ENCODE data around the gene EFNA4.
A peak's percentile ranks its signal among the peaks of the same experiment; 100 is the strongest.

The EFNA4 gene, protein sequence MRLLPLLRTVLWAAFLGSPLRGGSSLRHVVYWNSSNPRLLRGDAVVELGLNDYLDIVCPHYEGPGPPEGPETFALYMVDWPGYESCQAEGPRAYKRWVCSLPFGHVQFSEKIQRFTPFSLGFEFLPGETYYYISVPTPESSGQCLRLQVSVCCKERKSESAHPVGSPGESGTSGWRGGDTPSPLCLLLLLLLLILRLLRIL

DNA sequence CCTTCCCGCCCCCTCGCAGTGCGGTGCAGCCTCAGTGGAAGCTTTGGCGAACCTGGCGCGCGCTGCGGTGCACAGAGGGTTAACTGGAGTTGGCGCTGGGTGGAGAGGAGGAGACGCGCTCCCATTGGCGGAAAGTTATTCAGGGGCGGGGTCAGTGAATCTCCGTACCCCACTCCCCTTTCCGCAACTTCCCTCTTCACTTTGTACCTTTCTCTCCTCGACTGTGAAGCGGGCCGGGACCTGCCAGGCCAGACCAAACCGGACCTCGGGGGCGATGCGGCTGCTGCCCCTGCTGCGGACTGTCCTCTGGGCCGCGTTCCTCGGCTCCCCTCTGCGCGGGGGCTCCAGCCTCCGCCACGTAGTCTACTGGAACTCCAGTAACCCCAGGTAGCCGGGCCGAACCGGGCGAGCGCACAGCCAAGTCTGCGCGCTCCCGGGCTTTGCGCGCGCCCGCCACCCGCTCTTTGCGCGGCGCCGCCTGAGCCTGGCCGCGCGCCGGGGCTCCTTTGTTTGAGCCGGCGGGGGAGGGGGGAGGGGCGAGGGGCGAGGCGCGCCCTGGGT lies at the start of gene EFNA4:
Gene EFNA4, plus strand, starts transcription at position 191 of the 561 bp plus-strand sequence. Its CDS starts 84 bp downstream, at position 275.
- peak; percentile 81 for DNase-seq

DNA sequence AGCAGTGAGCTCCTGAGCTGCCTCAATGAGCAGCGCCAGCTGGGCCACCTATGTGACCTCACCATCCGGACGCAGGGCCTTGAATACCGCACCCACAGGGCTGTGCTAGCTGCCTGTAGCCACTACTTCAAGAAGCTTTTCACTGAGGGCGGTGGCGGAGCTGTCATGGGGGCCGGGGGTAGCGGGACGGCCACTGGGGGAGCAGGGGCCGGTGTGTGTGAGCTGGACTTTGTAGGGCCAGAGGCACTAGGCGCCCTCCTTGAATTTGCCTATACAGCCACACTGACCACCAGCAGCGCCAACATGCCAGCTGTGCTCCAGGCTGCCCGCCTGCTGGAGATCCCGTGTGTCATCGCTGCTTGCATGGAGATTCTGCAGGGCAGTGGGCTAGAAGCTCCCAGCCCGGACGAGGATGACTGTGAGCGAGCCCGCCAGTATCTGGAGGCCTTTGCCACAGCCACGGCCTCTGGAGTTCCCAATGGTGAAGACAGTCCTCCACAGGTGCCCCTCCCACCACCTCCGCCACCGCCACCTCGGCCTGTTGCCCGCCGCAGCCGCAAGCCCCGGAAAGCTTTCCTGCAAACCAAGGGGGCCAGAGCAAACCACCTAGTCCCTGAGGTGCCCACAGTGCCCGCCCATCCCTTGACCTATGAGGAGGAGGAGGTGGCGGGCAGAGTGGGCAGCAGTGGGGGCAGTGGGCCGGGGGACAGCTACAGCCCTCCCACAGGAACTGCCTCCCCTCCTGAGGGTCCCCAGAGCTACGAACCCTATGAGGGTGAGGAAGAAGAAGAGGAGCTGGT lies 48.6 kb upstream of the EFNA4 start:
- DNase-seq = no peak

DNA sequence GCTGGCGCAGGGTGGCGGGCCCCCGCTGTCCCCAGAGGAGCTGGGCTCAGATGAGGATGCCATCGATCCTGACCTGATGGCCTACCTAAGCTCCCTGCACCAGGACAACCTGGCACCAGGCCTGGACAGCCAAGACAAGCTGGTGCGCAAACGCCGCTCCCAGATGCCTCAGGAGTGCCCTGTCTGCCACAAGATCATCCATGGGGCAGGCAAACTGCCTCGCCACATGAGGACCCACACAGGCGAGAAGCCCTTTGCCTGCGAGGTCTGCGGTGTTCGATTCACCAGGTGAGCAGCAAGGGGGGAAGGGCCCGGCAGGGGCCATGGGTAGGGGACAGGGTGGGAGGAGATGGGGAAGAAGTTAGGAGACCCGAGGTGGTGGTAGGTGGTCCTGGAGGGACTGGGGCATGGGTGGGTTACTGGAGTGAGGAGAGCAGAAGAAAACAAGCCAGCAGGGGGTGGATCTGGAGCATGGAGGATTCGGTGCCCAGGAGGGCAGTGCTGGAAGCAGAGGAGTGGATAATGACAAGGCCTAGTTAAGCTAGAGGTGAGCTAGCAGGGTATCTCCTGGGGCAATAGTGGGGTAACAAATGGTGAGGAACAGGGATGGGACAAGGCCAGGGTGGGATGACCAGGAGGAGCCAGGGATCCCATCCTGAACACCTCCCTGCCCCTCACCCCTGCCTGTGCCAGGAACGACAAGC lies 47.9 kb upstream of the EFNA4 start:
- no peak for DNase-seq

DNA sequence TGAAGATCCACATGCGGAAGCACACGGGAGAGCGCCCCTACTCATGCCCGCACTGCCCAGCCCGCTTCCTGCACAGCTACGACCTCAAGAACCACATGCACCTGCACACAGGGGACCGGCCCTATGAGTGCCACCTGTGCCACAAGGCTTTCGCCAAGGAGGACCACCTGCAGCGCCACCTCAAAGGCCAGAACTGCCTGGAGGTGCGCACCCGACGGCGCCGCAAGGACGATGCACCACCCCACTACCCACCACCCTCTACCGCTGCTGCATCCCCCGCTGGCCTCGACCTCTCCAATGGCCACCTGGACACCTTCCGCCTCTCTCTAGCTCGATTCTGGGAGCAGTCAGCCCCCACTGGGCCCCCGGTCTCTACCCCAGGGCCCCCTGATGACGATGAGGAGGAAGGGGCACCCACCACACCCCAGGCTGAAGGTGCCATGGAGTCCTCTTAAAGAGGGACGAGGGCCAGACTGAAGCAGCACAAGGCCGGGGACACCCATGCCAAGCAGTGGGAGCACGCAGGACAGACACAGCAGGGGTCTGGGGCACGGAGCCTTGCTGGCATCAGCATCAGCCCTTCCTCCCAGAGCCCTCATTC lies 47.2 kb upstream of the EFNA4 start:
- no peak for DNase-seq

DNA sequence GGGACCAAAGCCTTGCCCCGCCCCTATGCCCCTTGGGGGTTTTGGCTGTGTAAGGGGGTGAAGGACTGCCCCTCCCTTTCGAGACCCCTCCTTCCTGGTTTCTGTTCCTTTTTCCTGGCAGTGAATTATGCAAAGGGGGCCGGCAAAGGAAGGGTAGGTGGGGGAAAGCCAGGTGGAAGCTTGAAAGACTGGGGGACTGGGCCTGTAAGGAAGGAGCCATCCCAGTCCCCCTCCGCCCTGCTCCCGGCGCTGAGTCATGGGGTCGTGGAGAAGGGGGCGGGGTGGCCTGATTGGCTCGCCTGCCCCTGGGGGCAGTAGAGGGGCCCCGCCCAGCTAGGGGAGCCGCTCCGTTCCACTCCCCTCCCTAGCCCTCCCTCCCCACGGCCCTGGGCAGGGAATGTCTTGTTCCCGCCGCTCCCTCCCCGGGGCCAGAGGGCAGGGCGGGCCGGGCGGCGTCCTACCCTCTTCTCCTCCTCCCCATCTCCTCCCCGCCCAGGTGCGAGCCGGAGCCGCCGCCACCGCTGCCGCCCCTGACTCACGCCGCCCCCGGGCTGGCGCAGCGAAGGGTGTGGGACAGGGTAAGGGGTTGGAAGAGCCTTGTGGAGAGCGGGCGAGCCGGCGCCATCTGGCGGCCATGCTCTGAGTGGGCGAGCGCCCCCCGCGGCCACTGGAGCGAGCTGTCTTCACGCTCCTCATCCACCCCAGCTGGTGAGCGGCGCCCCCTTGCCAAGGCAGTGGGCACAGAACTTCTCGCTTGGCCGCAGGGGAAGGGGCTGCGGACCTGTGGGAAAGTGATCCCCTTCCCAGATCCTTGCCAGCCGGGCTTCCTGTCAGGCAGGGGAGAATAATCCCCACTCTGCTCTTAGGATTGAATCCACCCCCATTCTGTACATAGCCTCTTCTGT lies 46.2 kb upstream of the EFNA4 start:
- DNase-seq = peak; percentile 88

DNA sequence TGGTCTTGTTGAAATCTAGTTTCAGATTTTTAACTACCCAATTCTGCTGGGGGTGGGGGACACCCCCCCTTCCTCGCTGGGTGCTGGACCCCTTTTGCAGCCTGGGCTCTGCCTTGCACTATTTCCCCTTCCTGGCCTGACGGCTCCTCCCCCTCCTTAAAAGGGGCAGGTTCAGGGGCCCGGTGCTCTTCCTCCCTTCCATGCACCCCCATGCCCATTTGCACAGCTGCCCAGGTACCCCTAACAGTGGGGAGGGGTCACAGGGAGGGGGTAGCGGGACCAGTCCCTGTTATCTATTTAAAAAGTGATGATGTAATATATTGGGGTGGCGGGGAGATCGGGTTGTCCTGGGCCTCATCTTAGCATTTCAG lies 45.6 kb upstream of the EFNA4 start:
- DNase-seq = no peak

DNA sequence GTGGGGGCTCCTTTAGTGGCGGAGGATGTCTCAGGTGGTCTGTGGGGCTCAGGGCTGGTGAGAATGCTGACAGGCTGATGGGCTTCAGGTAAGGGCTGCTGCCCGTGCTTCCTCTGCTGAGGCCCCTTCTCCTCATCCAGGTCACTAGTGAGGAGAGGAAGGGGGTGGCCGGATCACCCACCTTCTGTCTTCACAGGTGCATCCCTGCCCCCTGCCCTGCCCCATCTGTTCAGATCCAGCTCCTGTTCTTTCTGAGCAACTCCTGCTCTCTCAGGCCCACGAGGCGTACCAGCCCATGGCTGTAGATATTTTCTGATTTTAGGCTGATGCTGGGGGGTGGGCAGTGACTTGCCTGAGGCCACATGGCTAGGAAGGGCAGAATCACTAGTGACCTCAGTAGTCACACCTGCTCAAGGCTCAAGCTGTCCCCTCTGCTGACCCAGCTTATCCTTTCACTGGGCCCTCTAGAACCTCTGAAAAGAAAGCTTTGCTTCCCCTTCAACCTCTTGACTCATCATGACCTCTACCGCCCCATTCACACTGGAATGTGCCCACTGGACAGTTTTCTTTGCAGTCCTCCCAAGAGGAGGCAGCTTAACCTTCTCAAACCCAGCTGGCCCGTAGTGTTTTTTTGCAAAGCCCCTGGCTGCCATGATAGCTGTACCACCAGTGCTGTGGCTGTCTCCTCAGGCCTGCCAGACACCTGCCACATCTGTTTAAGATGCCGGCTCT lies 44.8 kb upstream of the EFNA4 start:
- no peak for DNase-seq

DNA sequence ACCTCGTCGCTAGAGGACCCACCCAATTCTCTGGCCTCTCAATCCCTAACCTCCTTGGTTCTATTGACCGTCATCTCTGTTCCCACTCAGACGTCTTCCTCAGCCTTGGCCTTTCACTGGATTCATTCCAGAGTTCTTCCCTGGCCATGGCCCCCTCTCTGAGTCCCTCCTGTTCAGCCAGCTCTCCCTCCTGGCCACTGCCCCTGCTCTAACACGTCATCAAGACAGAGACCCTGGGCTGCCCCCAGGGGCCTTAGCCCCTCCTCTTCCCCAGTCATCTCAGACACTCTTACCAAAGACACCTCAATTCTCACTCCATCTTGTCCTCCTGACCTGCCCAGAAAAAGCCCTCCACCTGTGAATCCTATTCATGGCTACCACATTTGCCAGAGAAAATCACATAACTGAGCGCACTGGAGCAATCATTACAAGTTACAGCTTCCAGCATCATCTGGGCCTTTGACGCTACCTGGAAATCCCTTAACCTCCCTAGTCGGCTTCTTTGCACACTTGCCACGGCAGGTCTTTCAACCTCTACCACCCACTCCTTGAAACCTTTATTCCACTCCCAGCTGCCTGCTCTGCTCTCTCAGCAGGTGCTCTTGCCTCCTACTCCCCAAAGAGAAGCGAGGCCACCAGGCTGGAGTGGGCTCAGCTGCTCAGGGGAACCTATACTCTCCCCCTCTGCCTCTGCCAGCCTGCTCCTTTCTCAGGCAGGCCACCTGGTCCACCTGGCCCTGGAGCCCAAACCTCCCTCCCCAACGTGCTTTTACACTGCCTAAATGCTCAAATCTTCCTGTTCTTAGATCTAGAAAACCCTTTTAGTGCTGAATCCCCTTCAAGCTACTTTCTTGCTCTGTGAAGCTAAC lies 43.9 kb upstream of the EFNA4 start:
- no peak for DNase-seq

DNA sequence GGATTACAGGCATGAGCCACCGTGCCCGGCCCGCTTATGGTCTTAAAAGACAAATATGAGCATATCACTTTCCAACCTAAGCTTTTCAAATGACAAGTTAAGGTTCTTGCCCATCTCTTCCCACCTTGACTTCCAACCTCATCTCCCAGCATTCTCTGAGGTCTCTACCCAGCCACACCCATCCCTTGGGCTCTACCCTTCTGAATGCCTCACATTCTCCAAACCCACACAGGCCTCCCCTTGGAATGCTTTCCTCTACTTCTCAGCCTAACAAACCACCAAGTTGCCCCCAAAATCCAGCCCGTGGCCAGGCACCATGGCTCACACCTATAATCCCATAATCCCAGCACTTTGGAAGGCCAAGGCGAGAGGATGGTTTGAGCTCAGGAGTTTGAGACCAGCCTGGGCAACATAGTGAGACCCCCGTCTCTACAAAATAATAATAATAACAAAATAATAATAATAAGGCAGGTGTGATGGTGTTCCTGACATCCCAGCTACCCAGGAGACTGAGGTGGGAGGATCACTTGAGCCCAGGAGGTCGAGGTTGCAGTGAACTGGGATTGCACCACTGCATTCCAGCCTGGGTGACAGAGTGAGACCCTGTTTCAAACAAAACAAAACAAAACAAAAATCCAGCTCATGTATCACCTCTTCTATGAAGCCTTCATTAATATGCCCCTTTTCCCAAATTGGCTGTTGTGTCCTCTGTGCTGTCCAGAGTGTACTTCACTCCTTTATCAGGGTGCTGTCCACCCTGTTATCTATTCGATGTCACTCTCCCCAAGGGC lies 41.2 kb upstream of the EFNA4 start:
- peak; percentile 8 for DNase-seq

DNA sequence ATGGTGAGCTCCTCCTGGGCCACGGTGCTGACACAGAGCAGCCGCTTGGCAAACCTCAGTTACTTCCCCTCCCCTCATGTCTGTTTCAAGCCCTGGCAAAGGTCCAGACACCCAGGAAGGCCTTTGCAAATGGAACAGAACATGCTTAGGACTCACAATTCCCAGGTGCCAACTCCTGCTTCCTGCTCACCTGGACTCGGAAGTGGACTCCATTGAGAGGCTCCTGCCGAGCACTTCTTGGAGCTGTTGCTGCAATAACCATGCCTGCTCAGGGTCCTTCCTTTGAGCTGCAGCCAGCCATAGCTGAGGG lies 40.7 kb upstream of the EFNA4 start:
- DNase-seq = no peak

DNA sequence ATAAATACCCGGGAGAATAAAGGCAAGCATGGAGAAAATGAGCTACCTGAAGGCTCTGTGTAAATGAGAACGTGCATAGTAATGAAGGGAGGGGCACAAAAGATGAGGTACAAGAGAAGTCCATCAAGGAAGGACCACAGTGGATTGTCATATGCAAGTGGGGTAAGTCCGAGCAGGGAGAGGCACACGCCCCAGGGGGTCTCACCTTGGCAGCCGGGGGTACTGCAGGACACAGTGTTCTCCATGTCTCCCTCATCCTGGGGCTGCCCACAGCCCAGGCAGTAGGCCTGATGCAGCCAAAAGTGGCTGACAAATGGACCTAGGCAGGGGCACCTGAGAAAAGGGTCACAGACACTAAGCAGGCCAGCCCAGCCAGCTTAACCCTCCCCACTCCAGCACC lies 39.9 kb upstream of the EFNA4 start:
- DNase-seq = no peak

DNA sequence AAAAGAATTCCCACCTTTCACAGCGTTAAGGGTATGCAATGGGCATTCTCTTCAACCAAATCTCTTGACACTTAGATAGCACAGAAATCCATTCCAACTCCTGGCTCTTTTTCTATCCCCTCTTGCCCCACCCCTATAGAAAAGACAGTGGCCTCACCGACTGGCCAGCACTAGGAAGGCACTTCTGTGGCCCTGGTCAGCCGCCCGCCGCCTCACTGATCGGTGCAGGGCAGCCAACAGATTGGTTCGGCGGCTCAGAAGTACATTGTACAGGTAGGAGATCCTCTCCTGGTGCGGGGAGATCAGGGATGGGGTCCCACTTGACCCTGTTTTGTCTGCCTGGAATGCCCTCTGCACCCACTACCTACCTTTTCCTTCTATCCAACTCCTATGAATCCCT lies 39.2 kb upstream of the EFNA4 start:
- DNase-seq = no peak

DNA sequence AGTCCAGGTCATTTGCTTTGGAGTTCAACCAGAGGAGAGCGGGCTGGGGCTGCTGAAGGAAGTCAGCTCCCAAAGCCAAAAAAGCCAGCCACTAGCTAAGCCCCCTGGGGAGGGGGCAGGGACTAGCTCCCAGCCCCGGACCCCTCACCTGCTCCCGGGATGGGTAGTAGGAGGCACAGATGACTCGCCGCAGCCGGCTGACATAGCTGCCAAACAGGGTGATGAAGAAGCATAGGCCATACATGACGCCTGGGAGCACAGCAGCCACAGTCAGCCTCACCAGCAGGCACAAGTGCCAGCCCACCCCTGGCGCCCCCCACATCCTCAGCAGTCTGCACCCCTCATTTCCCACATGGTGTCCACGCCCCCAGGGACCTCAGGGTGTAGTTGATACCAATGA lies 37.4 kb upstream of the EFNA4 start:
- DNase-seq = no peak

DNA sequence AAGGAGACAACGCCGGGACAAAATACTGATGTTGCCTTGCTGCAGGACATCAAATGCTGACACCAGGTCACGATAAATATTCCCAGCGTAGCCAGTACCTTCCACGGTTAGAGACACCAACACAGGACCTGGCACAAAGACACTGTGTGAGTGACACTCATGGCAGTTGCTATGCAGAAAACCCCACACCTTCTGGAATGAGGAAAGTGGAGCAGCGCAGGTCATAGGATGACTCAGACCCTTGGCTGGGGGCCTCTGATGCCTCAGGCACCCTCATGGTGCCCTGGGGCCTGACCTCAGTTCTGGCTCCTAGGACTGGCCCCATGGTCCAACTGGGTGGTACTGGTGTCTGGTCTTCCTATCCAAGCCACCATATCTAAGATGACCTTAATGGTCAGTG lies 37.0 kb upstream of the EFNA4 start:
- peak; percentile 5 for DNase-seq

DNA sequence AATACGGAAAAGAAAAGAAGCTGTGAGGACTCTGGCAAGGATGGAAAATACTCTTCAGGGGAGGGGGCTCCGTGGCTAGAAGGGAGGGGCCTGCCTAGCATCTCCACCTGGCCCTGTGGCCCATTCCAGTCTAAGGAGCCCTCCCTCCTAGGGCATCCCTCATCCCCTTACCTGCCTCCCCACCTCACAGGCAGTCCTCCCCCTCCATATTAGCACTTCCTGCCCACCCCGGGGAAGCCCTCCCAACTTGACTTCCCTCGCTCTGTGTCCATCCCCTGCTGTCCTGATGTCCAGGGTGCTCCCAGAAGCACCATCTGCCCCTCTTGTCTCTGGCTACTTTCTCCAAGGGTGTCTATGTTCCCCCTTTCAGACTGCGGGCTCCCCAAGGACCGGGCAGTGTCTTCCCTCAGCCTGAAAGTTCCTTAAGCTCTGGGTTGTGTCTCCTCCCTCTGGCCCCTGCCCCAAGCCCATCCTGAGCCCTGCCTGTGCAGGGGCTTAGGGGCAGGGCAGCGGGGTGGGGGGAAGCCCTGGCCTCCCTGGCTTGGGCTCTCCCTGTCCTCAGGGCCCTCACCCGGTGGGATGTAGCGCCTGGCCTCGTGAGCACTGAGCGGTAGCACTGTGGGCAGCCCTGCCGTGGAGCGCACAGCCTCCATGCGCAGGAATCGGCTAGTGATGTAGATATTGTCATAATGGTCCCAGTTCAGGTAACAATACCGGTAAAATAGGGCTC lies 33.9 kb upstream of the EFNA4 start:
- DNase-seq = no peak

DNA sequence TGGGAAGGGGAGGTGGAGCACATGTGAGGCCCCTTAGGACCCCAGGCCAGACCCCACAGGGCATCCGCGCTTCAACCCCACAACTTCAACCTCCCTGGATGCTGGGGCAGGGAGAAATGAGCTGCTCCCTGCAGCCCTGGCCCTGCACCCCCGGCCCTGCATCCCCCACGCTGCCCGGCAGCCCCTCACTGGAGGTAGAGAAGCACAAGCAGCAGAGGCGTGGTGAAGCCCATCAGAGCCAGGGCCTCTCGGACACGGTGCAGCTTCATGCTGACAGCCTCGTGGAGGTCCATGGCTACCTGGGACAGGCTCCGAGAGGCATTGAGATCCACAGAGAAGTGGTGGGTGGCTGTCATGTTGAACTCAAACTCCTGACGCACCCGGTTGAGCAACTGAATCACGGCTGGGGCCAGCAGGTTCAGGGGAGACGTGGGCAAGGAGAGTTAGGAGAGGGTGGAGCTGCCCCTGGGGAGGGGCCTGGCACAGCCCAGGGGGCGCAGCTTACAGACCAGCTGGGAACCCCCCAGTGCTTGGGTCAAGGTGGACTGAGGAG lies 33.2 kb upstream of the EFNA4 start:
- DNase-seq = no peak

DNA sequence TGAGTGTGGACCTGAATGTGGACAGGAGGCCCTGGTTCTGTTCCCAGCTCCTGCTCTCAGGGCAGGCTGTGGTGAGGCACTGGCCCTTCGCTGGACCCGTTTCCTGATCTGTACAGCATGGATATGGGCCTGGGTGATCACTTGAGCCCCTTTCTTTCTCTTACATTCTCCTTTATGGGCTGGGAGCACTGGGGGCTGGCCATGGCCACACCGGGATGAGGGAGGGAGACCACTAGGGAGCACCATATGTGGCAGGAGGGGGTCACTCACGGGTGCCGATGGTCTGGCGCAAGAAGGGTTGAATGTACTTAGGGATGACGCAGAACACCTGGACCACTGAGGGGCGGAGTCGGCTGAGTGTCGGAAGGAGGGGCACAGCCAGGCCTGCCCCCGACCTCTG lies 32.6 kb upstream of the EFNA4 start:
- no peak for DNase-seq

DNA sequence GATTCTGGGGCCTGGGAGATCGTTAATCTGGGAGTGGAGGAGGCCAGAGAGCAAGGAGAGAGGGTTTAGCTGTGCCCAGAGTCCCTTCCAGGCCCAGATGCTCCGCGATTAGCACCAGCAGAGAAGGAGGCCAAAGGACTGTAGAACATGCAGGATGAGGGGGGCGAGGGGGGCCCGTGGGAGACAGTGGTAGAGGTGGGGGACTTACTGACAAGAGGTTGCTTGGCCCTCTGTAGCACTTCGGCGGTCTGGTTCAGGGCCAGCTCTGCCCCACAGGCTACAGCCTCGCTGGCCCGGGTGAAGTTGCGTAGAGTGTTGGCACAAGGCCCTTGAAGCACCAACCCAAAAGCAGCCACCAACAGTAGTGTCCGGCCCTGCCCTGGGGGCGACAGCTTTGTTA lies 30.7 kb upstream of the EFNA4 start:
- no peak for DNase-seq

DNA sequence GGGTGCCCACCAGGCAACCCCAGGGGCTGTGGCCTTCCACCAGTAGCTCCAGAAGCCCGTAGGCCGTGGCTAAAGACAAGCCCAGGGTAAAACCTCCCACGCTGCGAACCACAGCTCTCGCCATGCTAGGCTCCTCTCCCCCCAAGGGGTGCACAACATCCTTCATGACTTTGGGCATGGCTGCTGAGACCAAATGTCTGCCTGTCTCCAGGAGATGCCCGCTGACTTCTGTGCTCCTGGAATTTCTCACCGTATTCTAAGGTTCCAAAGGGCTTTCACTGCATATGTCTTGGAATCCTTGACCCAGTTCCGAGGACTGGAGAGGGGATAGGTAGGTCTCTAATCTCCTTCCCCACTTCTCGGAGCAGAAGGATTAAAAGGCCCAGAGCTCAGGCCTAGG lies 30.0 kb upstream of the EFNA4 start, which contains the start of the genes DCST1 and DCST2:
Gene DCST1, plus strand, starts transcription at position 301 of the 400 bp plus-strand sequence. CDS start 213 bp downstream, outside the sequence.
Gene DCST2, minus strand, starts transcription at position 258 of the 400 bp plus-strand sequence. Its CDS starts 80 bp downstream, at position 178.
- no peak for DNase-seq

Measured in fibroblast of skin of right biceps (primary cell).